Gastroesophageal sphincter (tissue), 3 donors: ENCODE data around the gene SPECC1L.

Source experiments
- CTCF ChIP-seq, 4 experiments: fragments of 200-600 bp in 2 of 4; fragments of 450-650 bp in 2 of 4; sonication (generic) in 1 of 4; IDR thresholded peaks; one replicate each; pipeline ENCODE4 v1.5.1; 2017 to 2019; ENCODE audit warnings: antibody characterized with exemption in 4 of 4, mild to moderate bottlenecking in 2 of 4, moderate library complexity in 2 of 4
- POLR2A ChIP-seq, 2 donors: fragments of 450-650 bp; IDR thresholded peaks; one replicate each; pipeline ENCODE4 v1.6.1; 2017; ENCODE audit warnings: antibody characterized with exemption in 2 of 2, mild to moderate bottlenecking in 2 of 2, moderate library complexity in 1 of 2
- POLR2AphosphoS5 ChIP-seq: sonication (generic); formaldehyde crosslinking; IDR thresholded peaks from one replicate; pipeline ENCODE4 v1.6.1; 2017; ENCODE audit warnings: antibody characterized with exemption

GRCh38 chr22:24433001-24433827 lies 162.6 kb downstream of the SPECC1L start:
- TF ChIP-seq CTCF (IDR thresholded peaks at IDR 0.05) (no peak), POLR2A (IDR thresholded peaks at IDR 0.05) (no peak), POLR2AphosphoS5 (no peak)
